ENCODE measurements around the gene SMYD1.

GRCh38 chr2:88090446-88091283, 23.0 kb downstream of the SMYD1 start:
- no peak for TF ChIP-seq CTCF (IDR thresholded peaks at IDR 0.05)
- no peak for TF ChIP-seq POLR2AphosphoS5 (IDR thresholded peaks at IDR 0.05)
